ENCODE measurements around the gene EXT2. TPM values are rescaled to one million over a fixed set of nuclear protein-coding genes. Genes with fewer than 3 reads are reported as not detected.
A peak's percentile ranks its signal among the peaks of the same experiment; 100 is the strongest.

EXT2 gene
- polyA plus RNA-seq (2013, experiment 1 of 2; ENCODE audit: insufficient read length), result 94.3 TPM
- 99.9 TPM for polyA plus RNA-seq (2013, experiment 2 of 2; ENCODE audit: insufficient read length)

DNA sequence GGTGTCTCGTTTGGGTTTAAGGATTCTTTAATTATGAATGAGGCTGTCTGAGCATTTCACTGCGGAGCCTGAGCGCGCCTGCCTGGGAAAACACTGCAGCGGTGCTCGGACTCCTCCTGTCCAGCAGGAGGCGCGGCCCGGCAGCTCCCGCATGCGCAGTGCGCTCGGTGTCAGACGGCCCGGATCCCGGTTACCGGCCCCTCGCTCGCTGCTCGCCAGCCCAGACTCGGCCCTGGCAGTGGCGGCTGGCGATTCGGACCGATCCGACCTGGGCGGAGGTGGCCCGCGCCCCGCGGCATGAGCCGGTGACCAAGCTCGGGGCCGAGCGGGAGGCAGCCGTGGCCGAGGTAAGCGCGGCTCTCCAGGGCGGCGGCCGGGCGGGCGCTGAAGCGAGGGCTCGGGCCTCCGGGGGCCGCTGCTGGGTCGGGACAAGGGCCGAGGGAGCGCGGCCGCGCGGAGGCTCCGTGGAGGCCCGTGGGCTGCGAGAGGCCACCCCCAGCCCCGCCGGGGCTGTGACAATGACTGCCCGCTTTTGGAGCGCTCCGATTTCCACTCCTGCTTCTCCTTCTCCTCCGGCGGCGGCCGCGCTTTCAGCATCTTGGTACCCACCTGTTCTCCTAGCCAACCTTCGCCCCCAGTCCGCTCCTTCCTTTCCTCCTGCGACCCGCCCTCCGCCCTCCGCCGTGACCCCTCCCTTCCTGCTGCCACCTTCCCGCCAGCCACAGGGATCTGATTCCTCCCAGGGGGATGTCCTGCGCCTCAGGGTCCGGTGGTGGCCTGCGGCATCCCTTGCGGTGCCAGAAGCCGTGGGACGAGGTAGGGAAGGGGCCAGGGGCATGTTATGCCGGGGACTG, at the start of gene EXT2:
EXT2 (plus strand) TSS at position 173 of the 854 bp plus-strand sequence. CDS start 12,035 bp downstream, outside the sequence.
- peak; percentile 82 for DNase-seq

- no peak for DNase-seq
These were observed 49.3 kb upstream of the EXT2 start for GRCh38 chr11:44046182-44046581.

GRCh38 chr11:44047298-44047697, 48.2 kb upstream of the EXT2 start:
- DNase-seq, result no peak

GRCh38 chr11:44047931-44048431, 47.5 kb upstream of the EXT2 start, which contains the start of gene ACCSL:
Gene ACCSL (plus strand): TSS chr11:44047981. CDS start chr11:44048037, 56 bp downstream.
- no peak for DNase-seq

DNA sequence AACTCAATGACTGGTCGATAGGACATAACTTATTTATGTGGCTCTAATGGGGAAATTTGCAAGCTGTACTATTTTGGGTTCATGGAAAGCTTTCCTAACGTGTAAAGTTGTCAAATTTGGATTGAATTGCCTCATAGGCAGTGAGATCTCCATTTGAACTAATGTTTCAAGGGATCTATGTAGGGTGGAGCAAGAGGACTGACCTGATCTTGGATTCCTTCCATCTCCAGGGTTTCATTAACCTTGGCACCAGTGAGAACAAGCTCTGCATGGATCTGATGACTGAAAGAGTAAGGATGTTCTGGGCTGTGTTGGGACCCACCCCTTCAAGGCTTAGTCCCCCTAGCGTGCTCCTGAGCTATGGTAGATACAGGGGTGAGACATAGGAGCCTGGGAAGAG, 45.6 kb upstream of the EXT2 start:
- DNase-seq, result no peak

DNA sequence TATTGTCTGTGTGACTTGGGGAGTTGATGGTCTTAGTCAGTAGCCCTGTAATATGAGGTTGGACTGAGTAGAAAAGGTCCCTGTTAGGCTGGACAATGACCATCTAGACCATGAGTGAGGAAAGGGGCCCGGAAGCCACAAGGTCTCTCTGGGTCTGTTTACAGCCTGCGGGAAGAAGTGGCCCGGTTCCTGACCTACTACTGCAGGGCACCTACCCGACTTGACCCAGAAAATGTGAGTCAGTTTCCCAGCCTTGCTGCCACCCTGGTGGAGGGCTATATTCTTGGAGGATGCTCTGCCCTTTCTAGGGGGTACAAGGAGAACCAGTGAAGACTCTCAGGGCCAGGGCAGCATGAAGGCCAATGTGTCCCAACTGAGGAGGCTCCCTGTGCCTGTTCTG, 44.3 kb upstream of the EXT2 start:
- no peak for DNase-seq

- DNase-seq, result no peak
These were observed 38.1 kb upstream of the EXT2 start for GRCh38 chr11:44057340-44057739.

- no peak for DNase-seq
These were observed 37.2 kb upstream of the EXT2 start for GRCh38 chr11:44058275-44058674.

- no peak for DNase-seq
These were observed 30.3 kb upstream of the EXT2 start for GRCh38 chr11:44065161-44065661.

GRCh38 chr11:44065841-44066731, 29.4 kb upstream of the EXT2 start, which contains the start of gene ACCS:
Gene ACCS (plus strand): TSS chr11:44066270. CDS start chr11:44067628, 1,358 bp downstream.
- peak; percentile 94 for DNase-seq

DNA sequence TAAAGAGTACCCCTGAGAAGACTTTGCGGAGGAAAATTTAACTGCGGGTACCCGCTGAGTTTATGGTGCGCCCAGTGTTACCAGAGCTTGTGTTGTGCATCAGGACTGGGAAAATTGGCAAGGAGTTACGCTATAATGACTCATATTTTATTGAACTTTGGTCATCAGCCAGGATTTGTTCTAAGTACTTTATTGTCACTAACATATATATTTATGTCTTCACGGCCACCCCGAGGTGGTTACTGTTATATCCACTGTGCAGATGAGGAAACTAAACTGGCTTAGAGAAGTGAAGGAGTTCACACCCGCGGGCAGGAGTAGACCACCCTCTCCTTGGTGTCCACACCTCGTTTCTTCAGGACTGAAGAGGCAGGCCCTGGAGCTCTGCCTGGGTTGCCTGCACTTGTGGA, 28.7 kb upstream of the EXT2 start:
- DNase-seq, result peak; percentile 64

DNA sequence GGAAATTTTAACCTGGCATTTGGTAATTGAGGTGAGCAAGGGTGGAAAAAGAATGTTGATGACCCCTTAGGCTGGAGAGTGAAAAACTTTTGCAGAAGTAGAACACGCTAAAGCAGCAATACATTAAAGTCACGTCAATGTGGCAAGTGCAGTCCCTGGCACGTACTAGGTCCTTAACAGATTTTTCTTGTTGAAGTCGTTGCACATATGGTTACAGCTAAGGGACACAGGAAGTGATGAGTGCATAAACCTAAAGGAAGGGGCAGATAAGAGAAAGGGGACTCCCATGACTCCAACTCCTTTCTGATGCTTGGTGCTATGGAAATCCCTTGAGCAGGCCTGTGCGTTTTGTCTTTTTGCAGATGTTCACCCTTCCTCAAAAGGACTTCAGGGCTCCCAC, 28.2 kb upstream of the EXT2 start:
- no peak for DNase-seq

GRCh38 chr11:44068180-44068579, 27.3 kb upstream of the EXT2 start:
- no peak for DNase-seq

- no peak for DNase-seq
These were observed 24.3 kb upstream of the EXT2 start for GRCh38 chr11:44071157-44071556.

- DNase-seq, result no peak
These were observed 22.5 kb upstream of the EXT2 start for GRCh38 chr11:44072757-44073658.

DNA sequence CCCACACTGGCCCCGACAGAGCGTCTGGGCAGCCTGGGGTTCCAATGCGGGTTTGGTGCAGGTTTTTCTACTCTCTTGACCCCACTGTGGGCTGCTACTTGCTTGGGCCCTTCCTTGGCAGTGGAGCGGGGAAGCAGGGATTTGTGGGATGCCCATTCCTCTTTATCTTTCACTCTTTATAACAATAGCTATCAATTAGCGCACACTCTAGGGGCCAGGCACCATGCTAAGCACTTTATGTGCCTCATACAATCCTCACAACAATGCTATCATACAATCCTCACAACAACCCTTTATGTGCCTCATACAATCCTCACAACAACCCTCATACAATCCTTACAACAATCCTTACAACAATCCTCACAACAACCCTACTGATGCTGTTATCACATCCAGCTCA, 16.7 kb upstream of the EXT2 start:
- DNase-seq, result no peak

DNA sequence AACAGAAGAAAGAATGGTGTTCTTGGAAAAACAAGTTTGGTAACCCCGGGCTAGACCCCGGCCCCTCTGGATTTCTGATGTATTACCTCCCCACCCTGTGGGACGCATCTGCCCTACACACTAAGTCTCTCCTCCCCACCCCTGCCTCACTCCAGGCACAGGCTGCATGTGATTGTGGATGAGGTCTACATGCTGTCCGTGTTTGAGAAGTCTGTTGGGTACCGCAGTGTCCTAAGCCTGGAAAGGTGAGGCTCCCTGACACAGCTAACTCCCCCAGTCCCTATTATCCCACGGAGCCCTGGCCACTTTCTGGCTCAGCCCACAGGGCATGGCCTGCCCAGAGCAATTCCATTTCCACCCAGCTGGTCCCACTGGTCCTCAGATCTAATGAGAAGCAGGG, 16.1 kb upstream of the EXT2 start:
- DNase-seq, result no peak

DNA sequence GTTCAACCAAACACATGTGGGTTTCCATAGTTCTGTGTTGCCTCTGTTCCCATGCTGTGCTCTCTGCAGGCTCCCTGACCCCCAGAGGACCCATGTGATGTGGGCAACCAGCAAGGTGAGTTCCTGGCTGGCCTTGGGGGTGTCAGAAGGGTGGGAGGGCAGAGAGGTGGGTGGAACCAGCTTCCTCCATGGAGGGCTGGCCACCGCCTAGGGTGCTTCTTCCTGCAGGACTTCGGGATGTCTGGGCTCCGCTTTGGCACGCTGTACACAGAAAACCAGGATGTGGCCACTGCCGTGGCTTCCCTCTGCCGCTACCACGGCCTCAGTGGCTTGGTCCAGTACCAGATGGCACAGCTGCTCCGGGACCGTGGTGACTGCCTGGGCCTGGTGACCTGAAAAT, 14.5 kb upstream of the EXT2 start:
- no peak for DNase-seq

DNA sequence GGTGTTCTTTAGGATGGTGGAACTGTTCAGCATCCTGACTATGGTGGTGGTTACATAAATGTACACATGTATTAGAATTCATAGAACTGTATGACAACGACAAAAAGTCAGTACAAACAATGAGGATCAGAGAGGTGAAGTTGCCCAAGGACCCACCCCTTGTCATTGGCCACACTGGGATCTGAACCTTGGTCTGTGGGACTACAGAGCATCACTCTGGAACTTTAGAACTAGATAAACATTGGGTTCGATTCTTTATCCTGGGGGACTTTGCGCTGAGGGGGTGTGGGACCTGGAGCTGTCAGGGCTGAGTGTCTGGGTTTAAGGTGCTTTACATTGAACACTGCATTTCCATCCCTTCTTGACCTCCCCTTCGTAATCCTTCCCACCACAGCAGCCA, 12.8 kb upstream of the EXT2 start:
- DNase-seq, result no peak

GRCh38 chr11:44083433-44083832, 12.0 kb upstream of the EXT2 start:
- DNase-seq, result no peak

DNA sequence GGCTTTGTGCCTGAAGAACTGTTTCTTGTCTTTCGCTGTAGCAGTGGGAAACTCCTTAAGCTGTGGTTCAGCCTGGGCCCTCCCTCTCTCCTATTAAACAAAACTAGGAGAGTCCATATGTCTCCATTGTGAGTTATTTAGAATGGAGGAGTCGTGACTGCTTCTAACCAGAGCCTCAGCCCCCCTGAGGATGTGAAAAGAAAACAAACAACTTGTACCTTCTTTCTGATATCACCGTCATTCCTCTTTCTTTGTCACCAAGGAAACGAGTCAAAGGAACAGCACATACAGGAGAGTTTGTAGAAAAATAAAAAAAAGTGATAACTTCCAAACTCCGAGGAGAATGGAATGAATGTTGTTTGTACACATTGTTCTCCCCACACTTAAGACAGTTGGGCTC, 11.6 kb upstream of the EXT2 start:
- no peak for DNase-seq

GRCh38 chr11:44085330-44085729, 10.1 kb upstream of the EXT2 start:
- no peak for DNase-seq

Measured in fibroblast of skin of scalp (primary cell).